NCI-H526 treated with DMSO at 0.1 percent for 48 hours (cell line): Measurements from ENCODE around the gene FUOM.
A peak's percentile ranks its signal among the peaks of the same experiment; 100 is the strongest.
"Not testable (repeated sequence)": the region's sequence is repeated elsewhere in the genome, so short reads cannot be mapped to it uniquely, and the experiment has no call there.

Experiments used
- DNase-seq: peaks from one replicate; lab custom pipeline; 2025; lab: John Stamatoyannopoulos, UW

Gene FUOM

DNA sequence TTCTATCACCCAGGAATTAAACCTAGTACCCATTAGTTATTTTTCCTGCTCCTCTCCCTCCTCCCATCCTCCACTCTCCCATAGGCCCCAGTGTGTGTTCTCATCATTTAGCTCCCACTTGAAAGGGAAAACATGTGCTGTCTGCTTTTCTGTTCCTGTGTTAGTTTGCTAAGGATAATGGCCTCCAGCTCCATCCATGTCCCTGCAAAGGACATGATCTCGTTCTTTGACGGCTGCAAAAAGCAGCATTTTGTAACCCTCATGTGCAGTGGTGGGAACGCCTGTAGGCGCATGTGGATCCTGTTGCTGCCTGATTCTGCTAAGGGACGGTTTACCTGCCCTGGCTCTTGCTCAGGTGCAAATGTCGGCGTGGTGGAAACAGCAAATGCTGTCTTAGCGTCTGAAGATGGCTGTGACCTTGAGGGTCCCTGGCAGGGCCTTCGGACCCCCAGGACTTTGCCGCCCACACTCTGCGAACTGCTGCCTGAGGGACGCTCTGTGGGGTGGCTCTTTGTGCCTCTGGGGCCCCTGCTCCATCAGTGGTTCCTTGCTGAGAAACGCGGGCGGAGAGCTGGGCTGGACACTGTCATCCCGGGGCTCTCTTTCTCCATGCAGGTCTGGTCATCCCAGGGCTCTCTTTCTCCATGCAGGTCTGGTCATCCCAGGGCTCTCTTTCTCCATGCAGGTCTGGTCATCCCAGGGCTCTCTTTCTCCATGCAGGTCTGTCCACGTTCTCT is 30.6 kb upstream of the FUOM start:
- no peak for DNase-seq

DNA sequence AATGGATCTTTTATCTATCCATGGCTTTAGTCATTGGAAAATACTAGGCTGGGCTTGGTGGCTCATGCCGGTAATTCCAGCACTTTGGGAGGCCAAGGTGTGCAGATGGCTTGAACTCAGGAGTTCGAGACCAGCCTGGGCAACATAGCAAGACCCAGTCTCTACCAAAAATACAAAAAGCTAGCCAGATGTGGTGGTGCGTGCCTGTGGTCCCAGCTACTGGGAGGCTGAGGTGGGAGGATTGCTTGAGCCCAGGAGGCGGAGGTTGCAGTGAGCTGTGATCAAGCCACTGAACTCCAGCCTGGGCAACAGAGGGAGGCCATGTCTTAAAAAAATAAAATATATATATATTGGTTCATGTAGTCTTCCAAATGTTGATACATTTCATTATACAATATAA is 29.1 kb upstream of the FUOM start:
- not testable (repeated sequence) for DNase-seq

- DNase-seq: no peak
Measured at GRCh38 chr10:133385214-133385613, 27.4 kb upstream of the FUOM start.

- DNase-seq: no peak
Measured at GRCh38 chr10:133384071-133384470, 26.3 kb upstream of the FUOM start.

DNA sequence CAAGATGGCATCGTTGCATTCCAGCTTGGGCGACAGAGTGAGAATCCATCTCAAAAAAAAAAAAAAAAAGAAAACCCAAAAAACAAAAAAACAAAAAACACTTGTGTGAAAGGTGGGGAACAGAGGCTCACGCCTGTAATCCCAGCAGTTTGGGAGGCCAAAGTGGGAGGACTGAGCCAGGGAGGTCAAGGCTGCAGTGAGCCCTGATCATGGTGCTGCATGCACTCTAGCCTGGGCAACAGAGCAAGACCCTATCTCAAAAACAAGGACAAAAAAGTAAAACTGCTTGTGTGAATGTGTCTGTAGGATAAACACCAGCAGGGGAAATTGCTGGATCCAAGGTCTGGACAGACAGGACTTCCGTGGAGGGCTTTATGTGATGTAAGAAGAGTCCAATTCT is 25.7 kb upstream of the FUOM start:
- DNase-seq: no peak

DNA sequence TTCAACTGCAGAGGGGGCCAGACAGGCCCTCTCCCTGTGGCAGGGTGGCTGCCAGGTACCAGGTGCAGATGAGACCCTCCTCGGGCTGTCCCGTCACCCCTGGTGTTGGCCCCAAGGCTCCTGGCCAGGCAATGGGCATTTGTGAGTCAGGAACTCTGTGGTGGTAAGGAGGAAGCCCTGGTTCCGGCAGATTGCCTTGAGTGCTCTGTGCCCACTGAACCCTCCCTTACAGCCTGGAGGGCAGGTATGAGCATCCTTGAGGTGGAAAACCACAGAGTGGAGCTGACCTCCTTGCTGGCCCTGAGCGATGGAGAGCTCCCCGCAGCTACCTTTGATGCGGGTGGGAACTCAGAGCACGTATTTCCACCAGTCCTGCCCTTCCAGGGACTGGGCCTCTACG is 23.2 kb upstream of the FUOM start:
- DNase-seq: no peak

- no peak for DNase-seq
Measured at GRCh38 chr10:133379801-133380666, 22.2 kb upstream of the FUOM start.

- no peak for DNase-seq
Measured at GRCh38 chr10:133379152-133379800, 21.5 kb upstream of the FUOM start, which contains the start of gene PAOX. Gene PAOX, plus strand, starts transcription at chr10:133379262. Its CDS starts 55 bp downstream, at chr10:133379317.

DNA sequence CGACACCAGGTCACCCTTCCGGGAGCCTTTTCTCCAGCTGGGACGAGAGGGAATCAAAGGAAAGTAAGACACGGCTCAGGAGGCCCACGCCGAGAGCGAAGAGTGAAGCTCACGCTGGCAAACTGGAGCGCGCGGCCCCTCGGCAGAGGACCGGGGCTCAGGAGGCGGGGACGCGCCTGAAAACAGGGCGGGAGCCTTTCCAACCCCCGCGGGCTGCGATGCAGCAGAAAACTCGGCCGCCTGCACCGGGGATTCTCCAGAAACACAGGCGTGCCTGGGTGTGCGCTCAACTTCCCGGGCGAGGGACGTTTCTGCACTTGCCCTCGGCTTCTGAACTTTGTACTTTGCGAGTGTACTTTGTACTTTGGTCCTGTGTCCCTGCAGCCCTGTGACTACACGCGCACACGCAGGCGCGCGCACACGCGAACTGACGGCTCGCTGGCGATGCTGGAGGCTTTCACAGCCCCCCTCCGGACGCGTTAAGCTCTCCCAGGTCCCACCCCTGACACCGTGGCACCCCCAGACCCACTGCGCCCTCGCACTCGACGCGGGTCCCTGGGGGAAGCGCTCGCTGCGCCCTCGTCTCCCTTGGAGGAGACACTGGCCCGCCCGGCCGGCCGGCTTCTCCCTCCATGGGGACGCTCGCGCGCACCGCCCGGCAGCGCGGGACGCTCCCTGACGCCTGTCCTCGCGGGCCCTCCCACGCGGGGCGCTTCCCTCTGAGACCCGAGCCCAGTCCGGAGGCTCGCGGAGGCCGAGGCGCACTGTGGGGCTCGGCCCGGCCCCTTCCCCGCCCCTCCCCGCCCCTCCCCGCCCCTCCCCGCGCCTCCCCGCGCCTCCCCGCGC is 20.7 kb upstream of the FUOM start:
- no peak for DNase-seq

- DNase-seq: no peak
Measured at GRCh38 chr10:133377818-133378250, 20.0 kb upstream of the FUOM start.

DNA sequence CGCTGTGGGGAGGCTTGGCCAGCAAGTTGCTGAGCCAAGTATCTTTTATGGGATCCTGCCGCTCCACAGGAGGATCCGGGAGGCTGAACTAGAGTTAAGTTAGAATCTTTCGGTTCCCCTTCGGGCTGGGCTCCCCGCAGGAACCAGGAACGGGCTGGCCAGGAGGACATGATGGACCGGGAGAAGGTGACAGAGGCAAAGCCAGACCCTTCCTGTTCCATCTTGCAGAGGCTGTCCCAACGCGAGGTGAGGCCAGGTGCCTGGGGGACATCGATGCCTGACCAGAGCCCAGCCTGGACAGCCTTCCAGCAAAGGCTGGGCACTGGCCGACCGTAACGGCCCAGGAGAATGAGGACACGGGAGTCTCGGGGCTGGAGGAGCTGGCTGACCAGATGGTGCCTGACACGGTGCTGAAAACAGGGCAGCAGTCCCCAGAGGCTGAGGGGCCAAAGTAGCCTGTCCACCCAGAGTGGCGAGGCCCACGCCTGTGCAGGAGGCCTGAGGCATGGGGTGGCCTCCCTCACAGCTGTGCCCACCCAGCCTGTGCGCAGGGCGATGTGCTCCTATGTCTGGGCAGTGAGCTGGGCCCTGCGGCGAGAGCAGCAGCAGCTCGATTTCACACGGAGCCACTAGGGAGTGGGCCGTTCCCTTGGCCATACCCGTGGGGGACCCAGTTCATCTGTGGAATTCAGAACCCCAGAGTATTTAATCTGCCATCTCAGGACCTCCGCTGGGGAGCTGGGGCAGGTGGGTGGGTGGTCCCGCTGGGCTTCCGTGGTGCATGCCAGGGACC is 19.4 kb upstream of the FUOM start:
- no peak for DNase-seq

DNA sequence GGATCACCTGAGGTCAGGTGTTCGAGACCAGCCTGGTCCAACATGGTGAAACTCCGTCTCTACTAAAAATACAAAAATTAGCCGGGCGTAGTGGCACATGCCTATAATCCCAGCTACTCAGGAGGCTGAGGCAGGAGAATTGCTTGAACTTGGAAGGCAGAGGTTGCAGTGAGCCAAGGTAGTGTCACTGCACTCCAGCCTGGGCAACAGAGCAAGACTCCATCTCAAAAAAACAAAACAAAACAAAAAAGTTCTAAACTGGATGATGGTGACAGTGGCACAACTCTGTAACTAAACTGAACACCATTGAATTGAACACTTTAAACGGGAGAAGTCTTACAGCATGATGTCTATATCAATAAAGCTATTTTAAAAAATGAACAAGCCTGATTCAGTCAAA is 18.4 kb upstream of the FUOM start:
- not testable (repeated sequence) for DNase-seq

GRCh38 chr10:133375357-133376115 is 17.7 kb upstream of the FUOM start:
- DNase-seq: no peak

DNA sequence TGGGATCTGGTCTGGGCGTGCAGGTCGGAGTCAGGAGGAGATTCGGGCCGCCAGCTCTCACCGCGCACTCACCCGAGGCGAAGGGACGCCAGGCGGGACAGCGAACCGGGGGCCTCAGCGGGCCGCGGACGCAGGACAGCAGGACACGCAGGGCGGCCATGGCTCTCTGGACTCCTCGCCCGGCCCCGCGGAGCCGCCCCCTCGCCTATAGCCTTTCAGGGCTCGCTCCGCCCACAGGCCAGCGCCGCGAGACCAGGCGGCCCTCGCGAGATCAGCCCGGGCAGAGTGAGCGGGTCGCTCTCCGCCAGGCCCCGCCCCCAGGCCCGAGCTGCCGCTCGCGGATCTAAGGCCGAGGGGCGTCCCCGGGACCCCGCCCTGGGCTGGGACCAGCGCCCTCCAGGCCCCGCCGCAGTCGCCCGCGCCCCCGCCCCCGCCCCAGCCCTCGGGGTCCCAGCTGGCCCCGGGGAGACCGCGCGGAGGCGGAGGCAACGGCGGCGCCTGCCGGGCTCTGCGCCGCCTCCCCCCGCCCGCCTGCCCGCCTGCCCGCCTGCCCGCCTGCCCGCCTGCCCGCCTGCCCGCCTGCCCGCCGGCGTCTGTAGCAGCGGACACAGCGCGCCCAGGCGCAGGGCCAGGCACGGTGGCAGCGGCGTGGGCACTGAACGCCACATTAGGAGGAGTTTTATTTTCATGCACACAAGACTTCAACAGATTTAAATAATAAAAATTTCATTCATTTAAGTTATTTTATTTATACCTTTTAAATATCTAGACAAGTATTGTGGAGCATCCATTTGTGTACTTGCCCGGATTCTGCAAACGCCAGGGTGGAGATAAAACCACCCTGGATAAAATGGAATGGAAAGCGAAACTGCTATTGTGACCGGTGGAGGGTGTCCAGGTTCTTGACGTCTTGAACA is 15.6 kb upstream of the FUOM start, which contains the start of gene ECHS1:
TSS of gene ECHS1 (minus strand) at position 181 of the 917 bp plus-strand sequence. CDS start at position 160, 21 bp downstream.
- DNase-seq: peak; percentile 65

DNA sequence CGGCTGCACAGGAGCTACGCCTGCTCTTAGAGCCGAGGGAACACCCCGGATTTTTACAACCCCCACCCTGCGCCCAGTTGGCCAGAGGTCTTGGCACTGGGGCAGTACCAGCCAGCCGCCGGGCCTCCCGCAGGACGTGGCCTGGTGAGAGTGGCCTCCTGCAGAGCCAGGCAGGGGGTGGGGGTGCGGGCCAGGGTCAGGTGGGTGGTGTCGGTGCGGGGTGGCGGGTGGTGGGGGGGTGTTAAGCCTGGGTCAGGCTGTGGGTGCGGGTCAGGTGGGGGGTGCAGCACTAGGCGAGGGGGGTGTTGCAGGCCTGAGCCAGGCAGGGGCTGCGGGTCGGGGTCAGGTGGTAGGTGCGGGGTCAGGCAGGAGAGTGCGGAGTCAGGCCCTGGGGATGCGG is 14.7 kb upstream of the FUOM start:
- DNase-seq: no peak

DNA sequence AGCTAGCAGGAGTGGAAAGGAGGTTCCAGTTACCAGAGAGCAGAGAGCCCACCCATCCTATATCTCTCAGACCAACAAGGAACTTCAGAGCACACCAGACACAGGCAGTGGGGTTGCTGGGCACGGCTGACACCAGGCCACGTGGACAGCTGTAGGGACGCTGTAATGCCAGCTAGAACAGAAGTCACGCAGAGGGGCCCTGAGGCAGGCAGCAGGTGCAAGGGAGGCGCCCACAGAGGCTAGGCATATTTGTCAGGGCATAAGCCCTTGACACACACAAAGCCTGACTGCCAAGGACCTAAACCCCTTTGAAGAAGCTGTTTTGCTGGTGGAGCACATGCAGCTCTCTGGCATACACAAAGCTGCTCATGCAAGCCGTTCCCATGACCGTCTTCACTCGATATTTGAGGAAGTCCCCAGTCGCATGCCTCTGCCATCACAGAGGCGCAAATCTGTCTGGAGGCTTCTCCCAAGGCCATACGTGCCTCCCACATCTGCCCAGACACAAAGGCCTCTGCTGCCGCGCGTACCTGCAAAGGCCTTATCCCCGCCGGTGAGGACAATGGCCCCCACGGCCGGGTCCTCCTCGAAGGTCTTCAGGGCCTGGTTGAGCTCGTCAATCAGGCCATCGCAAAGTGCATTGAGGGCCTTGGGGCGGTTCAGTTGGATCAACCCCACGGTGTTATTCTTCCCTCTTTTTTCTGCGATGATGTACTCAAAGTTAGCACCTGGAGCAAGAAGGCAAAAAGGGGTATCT is 12.4 kb upstream of the FUOM start:
- DNase-seq: no peak

DNA sequence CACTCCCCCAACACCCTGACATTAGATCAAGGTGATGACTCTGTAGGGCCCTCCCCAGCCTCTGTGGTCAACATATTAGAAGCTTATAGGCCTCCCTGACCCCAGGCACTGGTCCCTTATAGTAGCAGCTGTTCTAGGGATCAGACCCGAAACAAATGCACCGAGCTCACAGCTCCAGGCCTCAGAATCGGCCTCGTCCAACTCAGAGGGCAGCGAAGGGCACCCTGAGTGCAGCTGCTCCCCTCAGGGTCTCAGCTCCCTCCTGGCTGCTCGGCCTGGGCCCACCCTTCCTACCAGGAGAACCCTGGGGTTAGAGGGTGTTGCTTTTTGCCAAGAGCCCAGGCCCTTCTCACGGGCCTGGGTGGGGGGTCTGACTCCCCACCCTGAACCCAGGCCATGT is 10.3 kb upstream of the FUOM start:
- DNase-seq: no peak

DNA sequence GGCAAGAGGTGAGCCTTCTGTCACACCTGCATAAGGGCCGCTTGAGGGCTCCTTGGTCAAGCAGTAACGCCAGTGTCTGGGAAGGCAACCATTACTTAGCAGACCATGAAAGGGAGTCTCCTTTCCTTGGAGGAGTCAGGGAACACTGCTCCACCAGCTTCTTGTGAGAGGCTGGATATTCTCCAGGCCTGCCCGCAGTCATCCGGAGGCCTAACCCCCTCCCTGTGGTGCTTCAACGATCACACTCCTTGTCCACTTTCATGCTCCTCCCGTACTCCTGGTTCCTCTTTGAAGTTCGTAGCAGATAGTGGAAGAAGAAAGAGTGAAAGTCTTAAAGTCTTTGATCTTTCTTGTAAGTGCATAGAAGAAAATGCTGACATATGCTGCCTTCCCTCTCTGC is 9.6 kb upstream of the FUOM start:
- DNase-seq: not testable (repeated sequence)
